MG63 (cell line): ENCODE data around the gene UTP14C. TPM values are rescaled to one million over a fixed set of nuclear protein-coding genes. Genes with fewer than 3 reads are reported as not detected.

Experiments
- DNase-seq: peaks from one replicate; pipeline ENCODE4 v3.0.0-alpha.2; 2020
- H3K27me3 ChIP-seq: fragments of 250-450 bp; sonication (Bioruptor Pico); 2 replicates; pipeline ENCODE4 v1.5.1; 2020; ENCODE audit warnings: mild to moderate bottlenecking, moderate library complexity
- H3K36me3 ChIP-seq: fragments of 250-450 bp; sonication (Bioruptor Pico); 2 replicates; pipeline ENCODE4 v1.5.1; 2020; ENCODE audit warnings: mild to moderate bottlenecking, moderate library complexity
- H3K4me3 ChIP-seq: fragments of 250-450 bp; sonication (Bioruptor Pico); 2 replicates; pipeline ENCODE4 v1.5.1; 2020; ENCODE audit warnings: mild to moderate bottlenecking, moderate library complexity
- H3K9me3 ChIP-seq: fragments of 250-450 bp; sonication (Bioruptor Pico); 2 replicates; pipeline ENCODE4 v1.5.1; 2020; ENCODE audit warnings: mild to moderate bottlenecking, moderate library complexity
- total RNA-seq: library from RNA; depleted of rRNA; stranded (reverse); fragments of >200 nt; shearing (Covaris generic); gene quantifications from 2 replicates; pipeline ENCODE4 v1.2.3, GENCODE V29; 2014; ENCODE audit warnings: low replicate concordance

Gene UTP14C
- total RNA-seq, 1 experiment from 2014 or later: 7.7 TPM

GRCh38 chr13:51998723-51999509 is 25.6 kb upstream of the UTP14C start:
- Histone ChIP-seq H3K27me3 (no peaks in the 10 kb centered on the region; the same call in 1 of the 2 replicates), H3K36me3 (no peaks in the 10 kb centered on the region), H3K9me3 (no peaks in the 10 kb centered on the region), H3K4me3 (no peak overlapping the region)
- no peak for DNase-seq

GRCh38 chr13:51999510-51999911 is 25.0 kb upstream of the UTP14C start:
- no peaks in the 10 kb centered on the region for H3K36me3 ChIP-seq
- H3K27me3 ChIP-seq: no peaks in the 10 kb centered on the region; the same call in 1 of the 2 replicates
- DNase-seq: peak; percentile 66
- H3K4me3 ChIP-seq: no peak overlapping the region
- H3K9me3 ChIP-seq: no peaks in the 10 kb centered on the region

- no peak overlapping the region for H3K4me3 ChIP-seq
- no peaks in the 10 kb centered on the region for H3K9me3 ChIP-seq
- H3K36me3 ChIP-seq: no peaks in the 10 kb centered on the region
- H3K27me3 ChIP-seq: no peaks in the 10 kb centered on the region; the same call in 1 of the 2 replicates
- DNase-seq: no peak
Measured at GRCh38 chr13:51999921-52000320, 24.6 kb upstream of the UTP14C start.

GRCh38 chr13:52001120-52001731 is 23.3 kb upstream of the UTP14C start:
- Histone ChIP-seq H3K4me3 (no peak overlapping the region), H3K36me3 (no peaks in the 10 kb centered on the region), H3K9me3 (no peaks in the 10 kb centered on the region), H3K27me3 (no peaks in the 10 kb centered on the region; the same call in 1 of the 2 replicates)
- no peak for DNase-seq

- H3K36me3 ChIP-seq: no peaks in the 10 kb centered on the region
- no peak for DNase-seq
- H3K27me3 ChIP-seq: no peaks in the 10 kb centered on the region; the same call in 1 of the 2 replicates
- no peak overlapping the region for H3K4me3 ChIP-seq
- no peaks in the 10 kb centered on the region for H3K9me3 ChIP-seq
Measured at GRCh38 chr13:52002361-52002760, 22.1 kb upstream of the UTP14C start.

GRCh38 chr13:52003541-52003940 is 20.9 kb upstream of the UTP14C start:
- H3K36me3 ChIP-seq: no peaks in the 10 kb centered on the region
- no peak for DNase-seq
- H3K27me3 ChIP-seq: no peaks in the 10 kb centered on the region; the same call in 1 of the 2 replicates
- no peak overlapping the region for H3K4me3 ChIP-seq
- no peaks in the 10 kb centered on the region for H3K9me3 ChIP-seq

- Histone ChIP-seq H3K27me3 (no peaks in the 10 kb centered on the region), H3K9me3 (no peaks in the 10 kb centered on the region), H3K36me3 (no peaks in the 10 kb centered on the region), H3K4me3 (no peak overlapping the region)
- no peak for DNase-seq
Measured at GRCh38 chr13:52004511-52005170, 19.9 kb upstream of the UTP14C start.

- H3K36me3 ChIP-seq: no peaks in the 10 kb centered on the region
- H3K9me3 ChIP-seq: no peaks in the 10 kb centered on the region
- peaks cover 5% of the 10 kb centered on the region for H3K27me3 ChIP-seq
- no peak overlapping the region for H3K4me3 ChIP-seq
- DNase-seq: no peak
Measured at GRCh38 chr13:52005841-52006522, 18.5 kb upstream of the UTP14C start.

- Histone ChIP-seq H3K4me3 (no peak overlapping the region), H3K36me3 (no peaks in the 10 kb centered on the region), H3K27me3 (peaks cover 11% of the 10 kb centered on the region), H3K9me3 (no peaks in the 10 kb centered on the region)
- no peak for DNase-seq
Measured at GRCh38 chr13:52006523-52007245, 17.8 kb upstream of the UTP14C start.

GRCh38 chr13:52009946-52010345 is 14.5 kb upstream of the UTP14C start:
- H3K9me3 ChIP-seq: no peaks in the 10 kb centered on the region
- no peak for DNase-seq
- H3K27me3 ChIP-seq: peaks cover 11% of the 10 kb centered on the region
- no peak overlapping the region for H3K4me3 ChIP-seq
- H3K36me3 ChIP-seq: no peaks in the 10 kb centered on the region

GRCh38 chr13:52010890-52011631 is 13.4 kb upstream of the UTP14C start, which contains the start of gene ATP7B:
TSS of gene ATP7B (minus strand) at chr13:52011450. CDS start at chr13:52011337, 113 bp downstream.
- peak within 1 kb of the TSS; percentile 77 for H3K4me3 ChIP-seq
- peak; percentile 9 for DNase-seq
- peaks cover 11% of the 10 kb centered on the region for H3K27me3 ChIP-seq
- H3K9me3 ChIP-seq: no peaks in the 10 kb centered on the region
- H3K36me3 ChIP-seq: no peaks in the 10 kb centered on the region; the same call in 1 of the 2 replicates

GRCh38 chr13:52011632-52012511 is 12.6 kb upstream of the UTP14C start, which contains the start of gene ALG11:
TSS of gene ALG11 (plus strand) at chr13:52012398. CDS start at chr13:52012419, 21 bp downstream.
- Histone ChIP-seq H3K9me3 (no peaks in the 10 kb centered on the region), H3K36me3 (no peaks in the 10 kb centered on the region; the same call in none of the 2 replicates), H3K4me3 (peak within 1 kb of the TSS; percentile 77), H3K27me3 (peaks cover 11% of the 10 kb centered on the region)
- DNase-seq: peak; percentile 96

- DNase-seq: no peak
- no peaks in the 10 kb centered on the region for H3K9me3 ChIP-seq
- H3K27me3 ChIP-seq: peaks cover 11% of the 10 kb centered on the region
- H3K36me3 ChIP-seq: peaks cover 3% of the 10 kb centered on the region
- H3K4me3 ChIP-seq: peak overlapping the region; percentile 77
Measured at GRCh38 chr13:52012512-52012836, 12.0 kb upstream of the UTP14C start.

GRCh38 chr13:52016296-52016695 is 8.2 kb upstream of the UTP14C start:
- H3K4me3 ChIP-seq: no peak overlapping the region
- no peaks in the 10 kb centered on the region for H3K9me3 ChIP-seq
- DNase-seq: no peak
- peaks cover 2% of the 10 kb centered on the region; the same call in 1 of the 2 replicates for H3K27me3 ChIP-seq
- peaks cover 20% of the 10 kb centered on the region for H3K36me3 ChIP-seq

GRCh38 chr13:52020191-52020590 is 4.3 kb upstream of the UTP14C start:
- no peak for DNase-seq
- no peaks in the 10 kb centered on the region for H3K27me3 ChIP-seq
- no peak overlapping the region for H3K4me3 ChIP-seq
- peaks cover 35% of the 10 kb centered on the region for H3K36me3 ChIP-seq
- H3K9me3 ChIP-seq: no peaks in the 10 kb centered on the region
